ENCODE results near the gene HDLBP. TPM values are rescaled to one million over a fixed set of nuclear protein-coding genes. Genes with fewer than 3 reads are reported as not detected.
A peak's percentile ranks its signal among the peaks of the same experiment; 100 is the strongest.

The HDLBP gene
- total and polyA plus RNA-seq, 10 of the 15 experiments (the other 5 are each of a cell fraction or from before 2014, with no cell fraction given): 19.5 to 383 (median 249) TPM

DNA sequence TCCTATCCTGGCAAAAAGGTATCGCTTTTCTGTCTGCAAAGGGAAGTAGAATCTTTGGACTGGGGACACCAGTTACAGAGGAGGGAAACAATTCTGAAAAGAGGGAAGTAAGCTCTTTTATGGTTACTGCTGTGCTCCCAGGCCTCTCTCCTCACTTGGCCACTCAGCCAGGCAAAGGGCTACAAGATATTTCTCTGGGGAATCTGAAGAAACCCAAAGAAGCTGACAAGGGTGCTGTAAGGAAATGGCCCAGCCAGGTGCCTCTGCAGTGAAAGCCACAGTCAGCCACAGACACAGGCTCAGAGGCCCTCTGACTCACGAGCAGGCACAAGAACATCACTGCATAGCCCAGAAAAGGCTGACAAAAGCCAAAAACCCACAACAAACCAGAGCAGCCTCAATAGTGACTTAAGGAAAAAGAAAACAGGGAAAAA is 5.8 kb downstream of the HDLBP start (continued):
- TF ChIP-seq, protein P1, sequence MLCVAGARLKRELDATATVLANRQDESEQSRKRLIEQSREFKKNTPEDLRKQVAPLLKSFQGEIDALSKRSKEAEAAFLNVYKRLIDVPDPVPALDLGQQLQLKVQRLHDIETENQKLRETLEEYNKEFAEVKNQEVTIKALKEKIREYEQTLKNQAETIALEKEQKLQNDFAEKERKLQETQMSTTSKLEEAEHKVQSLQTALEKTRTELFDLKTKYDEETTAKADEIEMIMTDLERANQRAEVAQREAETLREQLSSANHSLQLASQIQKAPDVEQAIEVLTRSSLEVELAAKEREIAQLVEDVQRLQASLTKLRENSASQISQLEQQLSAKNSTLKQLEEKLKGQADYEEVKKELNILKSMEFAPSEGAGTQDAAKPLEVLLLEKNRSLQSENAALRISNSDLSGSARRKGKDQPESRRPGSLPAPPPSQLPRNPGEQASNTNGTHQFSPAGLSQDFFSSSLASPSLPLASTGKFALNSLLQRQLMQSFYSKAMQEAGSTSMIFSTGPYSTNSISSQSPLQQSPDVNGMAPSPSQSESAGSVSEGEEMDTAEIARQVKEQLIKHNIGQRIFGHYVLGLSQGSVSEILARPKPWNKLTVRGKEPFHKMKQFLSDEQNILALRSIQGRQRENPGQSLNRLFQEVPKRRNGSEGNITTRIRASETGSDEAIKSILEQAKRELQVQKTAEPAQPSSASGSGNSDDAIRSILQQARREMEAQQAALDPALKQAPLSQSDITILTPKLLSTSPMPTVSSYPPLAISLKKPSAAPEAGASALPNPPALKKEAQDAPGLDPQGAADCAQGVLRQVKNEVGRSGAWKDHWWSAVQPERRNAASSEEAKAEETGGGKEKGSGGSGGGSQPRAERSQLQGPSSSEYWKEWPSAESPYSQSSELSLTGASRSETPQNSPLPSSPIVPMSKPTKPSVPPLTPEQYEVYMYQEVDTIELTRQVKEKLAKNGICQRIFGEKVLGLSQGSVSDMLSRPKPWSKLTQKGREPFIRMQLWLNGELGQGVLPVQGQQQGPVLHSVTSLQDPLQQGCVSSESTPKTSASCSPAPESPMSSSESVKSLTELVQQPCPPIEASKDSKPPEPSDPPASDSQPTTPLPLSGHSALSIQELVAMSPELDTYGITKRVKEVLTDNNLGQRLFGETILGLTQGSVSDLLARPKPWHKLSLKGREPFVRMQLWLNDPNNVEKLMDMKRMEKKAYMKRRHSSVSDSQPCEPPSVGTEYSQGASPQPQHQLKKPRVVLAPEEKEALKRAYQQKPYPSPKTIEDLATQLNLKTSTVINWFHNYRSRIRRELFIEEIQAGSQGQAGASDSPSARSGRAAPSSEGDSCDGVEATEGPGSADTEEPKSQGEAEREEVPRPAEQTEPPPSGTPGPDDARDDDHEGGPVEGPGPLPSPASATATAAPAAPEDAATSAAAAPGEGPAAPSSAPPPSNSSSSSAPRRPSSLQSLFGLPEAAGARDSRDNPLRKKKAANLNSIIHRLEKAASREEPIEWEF (IDR thresholded peaks at IDR 0.05; ENCODE audit: insufficient replicate concordance, low read depth, low read length): peak; percentile 44
- TF ChIP-seq MEF2B (IDR thresholded peaks at IDR 0.05; ENCODE audit: partially characterized antibody, poor library complexity, severe bottlenecking) (peak; percentile 85), PAX5 (IDR thresholded peaks at IDR 0.05; ENCODE audit: borderline replicate concordance, low read depth, low read length) (0 out of 2 replicates have a peak, but pooled peaks have one; percentile 36), TAF1 (IDR thresholded peaks at IDR 0.05; ENCODE audit: borderline replicate concordance, low read depth, low read length) (peak; percentile 56; the same call in 1 of the 2 replicates), ETV6 (conservative IDR thresholded peaks at IDR 0.05 in 1 of 2, IDR thresholded peaks at IDR 0.05 in 1 of 2; ENCODE audit: borderline replicate concordance in 1 of 2, low read depth in 1 of 2) (no peak), JUNB (IDR thresholded peaks at IDR 0.05) (no peak), CREM (IDR thresholded peaks at IDR 0.05; ENCODE audit: low read depth) (peak; percentile 38; the same call in 1 of the 2 replicates), STAT3 (IDR thresholded peaks at IDR 0.05; ENCODE audit: low read depth, low read length) (no peak), POLR2AphosphoS5 (IDR thresholded peaks at IDR 0.05; ENCODE audit: low read length) (0 out of 2 replicates have a peak, but pooled peaks have one; percentile 55), YBX1 (IDR thresholded peaks at IDR 0.05) (no peak)
- TF ChIP-seq, protein P2, sequence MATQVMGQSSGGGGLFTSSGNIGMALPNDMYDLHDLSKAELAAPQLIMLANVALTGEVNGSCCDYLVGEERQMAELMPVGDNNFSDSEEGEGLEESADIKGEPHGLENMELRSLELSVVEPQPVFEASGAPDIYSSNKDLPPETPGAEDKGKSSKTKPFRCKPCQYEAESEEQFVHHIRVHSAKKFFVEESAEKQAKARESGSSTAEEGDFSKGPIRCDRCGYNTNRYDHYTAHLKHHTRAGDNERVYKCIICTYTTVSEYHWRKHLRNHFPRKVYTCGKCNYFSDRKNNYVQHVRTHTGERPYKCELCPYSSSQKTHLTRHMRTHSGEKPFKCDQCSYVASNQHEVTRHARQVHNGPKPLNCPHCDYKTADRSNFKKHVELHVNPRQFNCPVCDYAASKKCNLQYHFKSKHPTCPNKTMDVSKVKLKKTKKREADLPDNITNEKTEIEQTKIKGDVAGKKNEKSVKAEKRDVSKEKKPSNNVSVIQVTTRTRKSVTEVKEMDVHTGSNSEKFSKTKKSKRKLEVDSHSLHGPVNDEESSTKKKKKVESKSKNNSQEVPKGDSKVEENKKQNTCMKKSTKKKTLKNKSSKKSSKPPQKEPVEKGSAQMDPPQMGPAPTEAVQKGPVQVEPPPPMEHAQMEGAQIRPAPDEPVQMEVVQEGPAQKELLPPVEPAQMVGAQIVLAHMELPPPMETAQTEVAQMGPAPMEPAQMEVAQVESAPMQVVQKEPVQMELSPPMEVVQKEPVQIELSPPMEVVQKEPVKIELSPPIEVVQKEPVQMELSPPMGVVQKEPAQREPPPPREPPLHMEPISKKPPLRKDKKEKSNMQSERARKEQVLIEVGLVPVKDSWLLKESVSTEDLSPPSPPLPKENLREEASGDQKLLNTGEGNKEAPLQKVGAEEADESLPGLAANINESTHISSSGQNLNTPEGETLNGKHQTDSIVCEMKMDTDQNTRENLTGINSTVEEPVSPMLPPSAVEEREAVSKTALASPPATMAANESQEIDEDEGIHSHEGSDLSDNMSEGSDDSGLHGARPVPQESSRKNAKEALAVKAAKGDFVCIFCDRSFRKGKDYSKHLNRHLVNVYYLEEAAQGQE (IDR thresholded peaks at IDR 0.05; ENCODE audit: low read depth, low read length): no peak

Data from GM12878 (cell line).